CD4-positive, CD25-positive, alpha-beta regulatory T cell (primary cell): ENCODE data around the gene PDE8A. TPM values are rescaled to one million over a fixed set of nuclear protein-coding genes. Genes with fewer than 3 reads are reported as not detected.

ENCODE experiments used
- ATAC-seq, 2 donors: fragments of 150-1000 bp; cut with Tn5 transposase; one replicate each; pipeline ENCODE4 v1.10.0; 2021; ENCODE audit warnings: low read depth in 2 of 2, moderate number of reproducible peaks in 2 of 2, moderate library complexity in 1 of 2
- DNase-seq, 3 donors: peaks; one replicate each; pipeline versions ENCODE4 v3.0.0 to v3.0.0-alpha.2; 2012 to 2022; ENCODE audit warnings: mixed read lengths in 1 of 3
- H3K27ac ChIP-seq: one replicate; pipeline ENCODE4 v1.7.0; 2013; ENCODE audit warnings: mild to moderate bottlenecking, low read length; ENCODE audit not compliant: insufficient read depth, poor library complexity, severe bottlenecking
- H3K27me3 ChIP-seq: one replicate; pipeline ENCODE4 v1.7.0; 2013; ENCODE audit warnings: low read length; ENCODE audit not compliant: control insufficient read depth, insufficient read depth
- H3K36me3 ChIP-seq: one replicate; pipeline ENCODE4 v1.7.0; 2013; ENCODE audit warnings: mild to moderate bottlenecking, low read length, moderate library complexity; ENCODE audit not compliant: control insufficient read depth, insufficient read depth
- H3K4me1 ChIP-seq: 2 replicates; pipeline ENCODE4 v1.7.0; 2013; ENCODE audit warnings: mild to moderate bottlenecking, low read length; ENCODE audit not compliant: insufficient read depth, control insufficient read depth, poor library complexity, severe bottlenecking
- H3K4me3 ChIP-seq: one replicate; pipeline ENCODE4 v1.7.0; 2013; ENCODE audit warnings: low read depth, mild to moderate bottlenecking, low read length, moderate library complexity
- H3K9me3 ChIP-seq, 2 experiments: 1 replicate in 1 of 2; 2 replicates in 1 of 2; pipeline ENCODE4 v1.7.0; 2013; ENCODE audit warnings: low read length in 2 of 2, mild to moderate bottlenecking in 1 of 2, moderate library complexity in 1 of 2; ENCODE audit not compliant: control insufficient read depth in 2 of 2
- H3K27ac Mint-ChIP-seq, 3 donors: one replicate each; pipeline ENCODE4 v1.8.0; 2020 to 2022; ENCODE audit warnings: mild to moderate bottlenecking in 3 of 3, mixed read lengths in 3 of 3, moderate library complexity in 2 of 3
- H3K27me3 Mint-ChIP-seq: one replicate; pipeline ENCODE4 v1.8.0; 2022; ENCODE audit warnings: mild to moderate bottlenecking, mixed read lengths
- H3K36me3 Mint-ChIP-seq: one replicate; pipeline ENCODE4 v1.8.0; 2020; ENCODE audit warnings: mixed read lengths
- H3K4me1 Mint-ChIP-seq, 4 donors: one replicate each; pipeline ENCODE4 v1.8.0; 2020 to 2022; ENCODE audit warnings: mixed read lengths in 4 of 4, mild to moderate bottlenecking in 1 of 4
- H3K4me3 Mint-ChIP-seq, 4 donors: one replicate each; pipeline ENCODE4 v1.8.0; 2020 to 2022; ENCODE audit warnings: mild to moderate bottlenecking in 4 of 4, mixed read lengths in 4 of 4, moderate library complexity in 3 of 4
- H3K9me3 Mint-ChIP-seq, 7 donors: one replicate each; pipeline ENCODE4 v1.8.0; 2020 to 2022; ENCODE audit warnings: mixed read lengths in 7 of 7, mild to moderate bottlenecking in 3 of 7, moderate library complexity in 2 of 7
- polyA plus RNA-seq, 4 donors: library from polyadenylated mRNA; unstranded; fragments of 300-500 nt; fragmentation: Illumina TruSeq; gene quantifications; one replicate each; pipeline ENCODE4 v1.2.3, GENCODE V29; 2021
- total RNA-seq: library from RNA; stranded (reverse); gene quantifications from one replicate; pipeline ENCODE4 v1.2.3, GENCODE V29; 2022

The PDE8A gene
- total and polyA plus RNA-seq, 5 donors from 2014 or later = 2.0 to 28.9 (median 4.8) TPM

DNA sequence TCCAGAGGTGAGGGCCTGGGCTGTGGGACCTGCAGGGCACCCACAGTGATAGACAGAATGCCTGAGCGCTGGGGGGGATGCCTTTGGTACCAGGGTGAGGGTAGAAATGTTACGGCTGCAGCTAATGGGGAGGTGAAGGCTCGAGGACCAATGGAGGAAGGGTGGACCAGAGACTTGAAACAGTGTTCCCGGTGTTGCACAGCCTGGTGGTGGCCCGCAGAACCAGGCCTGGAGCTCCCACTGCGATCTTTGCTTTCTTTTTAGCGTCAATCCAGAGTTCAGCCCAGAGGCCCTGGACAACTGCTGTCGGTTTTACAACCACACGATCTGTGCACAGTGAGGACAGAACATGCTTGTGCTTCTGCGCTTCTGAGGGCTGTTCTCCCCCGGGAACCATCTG, 36.8 kb upstream of the PDE8A start:
- Mint-ChIP-seq H3K27ac (no peak overlapping the region), H3K4me1 (no peaks in the 10 kb centered on the region), H3K9me3 (peaks cover 0 to 1% (median 0%) of the 10 kb centered on the region in 7 donors), H3K4me3 (no peak overlapping the region), H3K36me3 (peaks cover 3% of the 10 kb centered on the region), H3K27me3 (peaks cover 17% of the 10 kb centered on the region)
- Histone ChIP-seq H3K36me3 (no peaks in the 10 kb centered on the region), H3K27ac (no peak overlapping the region), H3K27me3 (peaks cover 5% of the 10 kb centered on the region), H3K4me3 (no peak overlapping the region), H3K9me3 (no peaks in the 10 kb centered on the region), H3K4me1 (no peaks in the 10 kb centered on the region)
- DNase-seq (no peak), ATAC-seq (no peak)

DNA sequence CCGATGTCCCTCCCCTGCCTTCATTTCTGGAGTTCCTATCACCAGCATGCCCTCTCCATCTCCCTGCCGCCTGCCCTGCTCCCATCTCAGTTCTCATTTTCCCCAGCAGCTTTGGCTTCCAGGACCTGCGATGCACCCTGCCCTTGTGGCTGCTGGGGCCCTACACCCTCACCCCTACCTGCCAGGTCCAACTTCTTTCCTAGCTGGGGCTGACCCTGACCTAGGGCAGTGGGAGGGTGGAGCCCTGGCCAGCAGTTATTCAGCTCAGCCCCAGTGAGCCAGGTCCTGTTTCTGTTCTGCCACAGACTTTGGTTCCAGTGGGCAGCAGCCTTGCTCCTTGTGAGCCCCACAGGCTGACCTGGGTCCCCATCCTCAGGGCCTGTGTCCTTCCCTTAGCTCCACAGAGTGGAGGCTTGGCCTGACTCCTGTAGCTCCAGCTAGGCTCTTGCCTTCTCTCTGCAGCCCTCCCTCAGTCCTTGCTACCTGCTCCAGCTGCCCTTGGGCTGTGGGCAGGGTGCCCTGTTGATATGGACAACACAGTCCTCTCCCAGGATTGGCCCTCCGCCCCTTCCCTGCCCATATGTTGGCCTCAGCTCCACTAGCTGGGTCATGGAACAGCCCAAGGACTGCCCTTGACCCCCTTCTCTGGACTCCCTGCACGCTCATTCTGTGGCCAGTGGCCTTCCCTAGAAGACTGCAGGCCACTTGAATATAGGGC, 34.7 kb upstream of the PDE8A start:
- Mint-ChIP-seq H3K27ac (no peak overlapping the region), H3K4me3 (no peak overlapping the region)

DNA sequence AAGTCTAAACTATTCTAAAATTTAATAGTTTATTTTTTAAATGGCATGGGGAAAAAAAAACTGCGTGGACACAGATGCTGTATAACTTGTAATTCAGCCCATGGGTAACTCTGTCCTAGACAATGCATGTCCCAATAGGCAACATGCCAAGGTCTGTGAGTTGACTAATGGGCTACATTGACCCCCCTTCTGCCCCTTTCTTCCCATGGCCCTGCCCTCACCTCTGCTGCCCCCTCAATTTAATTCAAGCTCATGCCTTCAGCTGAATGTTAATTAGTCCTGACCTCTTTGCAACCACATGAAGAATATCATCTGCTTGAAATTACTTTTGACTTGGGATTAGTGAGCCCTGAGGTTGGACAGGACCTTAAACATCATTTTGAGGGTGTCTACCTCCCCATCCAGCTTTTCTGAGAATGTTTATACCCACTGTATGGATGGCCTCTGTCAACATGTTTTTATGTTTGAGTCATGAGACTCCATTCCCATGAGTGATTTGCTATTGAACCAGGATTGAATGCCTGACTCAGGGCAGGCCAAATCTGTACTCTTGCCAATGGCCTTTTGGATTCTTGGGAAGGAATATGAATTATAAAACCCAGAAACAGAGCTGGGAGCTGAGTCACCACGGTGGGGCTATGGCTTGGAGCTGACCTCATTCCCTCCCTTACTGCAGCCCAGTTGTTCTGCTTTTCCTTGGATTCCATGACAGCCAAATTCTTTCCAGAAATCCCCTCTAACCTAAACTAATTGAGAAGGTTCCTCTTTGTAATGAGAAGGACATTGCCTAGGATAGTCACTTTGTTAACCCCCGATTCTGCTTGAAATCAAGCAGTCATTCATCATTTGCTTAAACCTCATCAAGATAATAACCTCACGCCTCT, 33.5 kb upstream of the PDE8A start:
- Mint-ChIP-seq H3K27me3 (peaks cover 23% of the 10 kb centered on the region), H3K27ac (no peak overlapping the region), H3K9me3 (no peaks in the 10 kb centered on the region), H3K36me3 (peaks cover 3% of the 10 kb centered on the region), H3K4me1 (no peaks in the 10 kb centered on the region), H3K4me3 (no peak overlapping the region)
- no peak overlapping the region for H3K4me3 ChIP-seq
- ATAC-seq (no peak), DNase-seq (no peak)
- H3K36me3 ChIP-seq = no peaks in the 10 kb centered on the region
- peaks cover 5% of the 10 kb centered on the region for H3K27me3 ChIP-seq
- H3K4me1 ChIP-seq = no peaks in the 10 kb centered on the region
- no peak overlapping the region for H3K27ac ChIP-seq
- H3K9me3 ChIP-seq = no peaks in the 10 kb centered on the region

More for the DNA sequence above, 34.7 kb upstream of the PDE8A start:
- Mint-ChIP-seq H3K36me3 (peaks cover 3% of the 10 kb centered on the region), H3K27me3 (peaks cover 23% of the 10 kb centered on the region), H3K9me3 (no peaks in the 10 kb centered on the region), H3K4me1 (no peaks in the 10 kb centered on the region)
- ATAC-seq = no peak
- H3K36me3 ChIP-seq = no peaks in the 10 kb centered on the region
- no peaks in the 10 kb centered on the region for H3K4me1 ChIP-seq
- DNase-seq = no peak
- H3K27me3 ChIP-seq = peaks cover 5% of the 10 kb centered on the region
- H3K27ac ChIP-seq = no peak overlapping the region
- H3K4me3 ChIP-seq = no peak overlapping the region
- no peaks in the 10 kb centered on the region for H3K9me3 ChIP-seq

DNA sequence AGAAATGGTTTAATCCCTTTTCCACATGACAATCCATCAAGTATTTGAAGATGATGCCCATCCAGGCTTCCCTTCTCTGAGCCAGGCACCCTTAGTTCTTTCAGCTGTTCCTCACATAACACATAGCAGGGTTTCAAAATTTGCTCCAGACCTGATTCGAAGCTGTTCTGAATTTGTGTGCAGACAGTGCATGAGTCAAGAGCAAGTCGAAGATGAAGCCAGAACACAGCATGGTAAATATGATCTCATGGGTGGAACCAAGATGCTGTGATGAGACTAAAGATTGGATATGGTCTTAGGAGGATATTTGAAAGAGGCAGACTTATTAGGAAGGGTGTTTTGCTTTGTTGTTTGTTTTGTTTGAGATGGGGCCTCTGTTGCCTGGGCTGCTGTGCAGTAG, 32.6 kb upstream of the PDE8A start:
- DNase-seq (no peak), ATAC-seq (no peak)
- Mint-ChIP-seq H3K4me1 (no peaks in the 10 kb centered on the region), H3K27ac (no peak overlapping the region), H3K27me3 (peaks cover 26% of the 10 kb centered on the region), H3K36me3 (peaks cover 1% of the 10 kb centered on the region), H3K9me3 (no peaks in the 10 kb centered on the region), H3K4me3 (no peak overlapping the region)
- H3K4me3 ChIP-seq = no peak overlapping the region
- H3K27ac ChIP-seq = no peak overlapping the region
- no peaks in the 10 kb centered on the region for H3K4me1 ChIP-seq
- H3K27me3 ChIP-seq = peaks cover 5% of the 10 kb centered on the region
- no peaks in the 10 kb centered on the region for H3K36me3 ChIP-seq
- no peaks in the 10 kb centered on the region for H3K9me3 ChIP-seq

GRCh38 chr15:84949845-84950569, 31.6 kb upstream of the PDE8A start:
- Mint-ChIP-seq H3K4me1 (peaks cover 0 to under 1% (median 0%) of the 10 kb centered on the region in 4 donors), H3K36me3 (no peaks in the 10 kb centered on the region), H3K27me3 (peaks cover 31% of the 10 kb centered on the region), H3K9me3 (no peaks in the 10 kb centered on the region), H3K27ac (no peak overlapping the region), H3K4me3 (no peak overlapping the region)
- DNase-seq (no peak), ATAC-seq (no peak)
- H3K4me3 ChIP-seq = no peak overlapping the region
- H3K27ac ChIP-seq = no peak overlapping the region
- H3K9me3 ChIP-seq = no peaks in the 10 kb centered on the region
- peaks cover 5% of the 10 kb centered on the region for H3K27me3 ChIP-seq
- H3K36me3 ChIP-seq = no peaks in the 10 kb centered on the region
- H3K4me1 ChIP-seq = no peaks in the 10 kb centered on the region

DNA sequence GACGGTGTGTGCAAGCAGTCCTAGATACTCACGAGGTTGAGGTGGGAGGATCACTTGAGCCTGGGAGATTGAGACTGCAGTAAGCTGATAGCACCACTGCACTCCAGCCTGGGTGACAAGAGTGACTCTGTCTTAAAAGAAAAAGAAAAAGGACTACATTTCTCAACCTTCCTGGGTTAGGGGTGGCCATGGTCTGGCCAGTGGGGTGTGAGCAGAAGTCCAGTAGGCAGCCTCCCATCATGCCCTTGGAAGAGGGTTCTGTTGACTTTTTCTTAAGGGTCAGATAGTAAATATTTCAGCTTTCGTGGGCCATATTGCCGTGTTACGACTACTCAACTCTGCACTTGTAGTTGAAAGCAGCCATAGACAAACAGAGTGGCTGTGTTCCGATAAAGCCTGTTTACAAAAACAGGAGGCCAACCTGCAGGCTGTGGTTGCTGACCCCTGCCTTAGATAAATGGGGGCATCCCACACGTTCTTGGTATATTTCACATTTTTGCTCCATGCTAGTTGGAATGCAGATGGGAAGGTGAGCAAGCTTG, 31.0 kb upstream of the PDE8A start:
- Mint-ChIP-seq H3K27me3 (peaks cover 34% of the 10 kb centered on the region), H3K36me3 (no peaks in the 10 kb centered on the region), H3K4me3 (no peak overlapping the region), H3K4me1 (peaks cover 0 to 7% (median 0%) of the 10 kb centered on the region in 4 donors), H3K9me3 (no peaks in the 10 kb centered on the region), H3K27ac (peak overlapping the region in 1 of 3 donors; percentile 56)
- Histone ChIP-seq H3K4me1 (peaks cover 4% of the 10 kb centered on the region), H3K27ac (no peak overlapping the region), H3K9me3 (no peaks in the 10 kb centered on the region), H3K4me3 (no peak overlapping the region), H3K27me3 (peaks cover 5% of the 10 kb centered on the region), H3K36me3 (no peaks in the 10 kb centered on the region)
- DNase-seq (no peak), ATAC-seq (no peak)

DNA sequence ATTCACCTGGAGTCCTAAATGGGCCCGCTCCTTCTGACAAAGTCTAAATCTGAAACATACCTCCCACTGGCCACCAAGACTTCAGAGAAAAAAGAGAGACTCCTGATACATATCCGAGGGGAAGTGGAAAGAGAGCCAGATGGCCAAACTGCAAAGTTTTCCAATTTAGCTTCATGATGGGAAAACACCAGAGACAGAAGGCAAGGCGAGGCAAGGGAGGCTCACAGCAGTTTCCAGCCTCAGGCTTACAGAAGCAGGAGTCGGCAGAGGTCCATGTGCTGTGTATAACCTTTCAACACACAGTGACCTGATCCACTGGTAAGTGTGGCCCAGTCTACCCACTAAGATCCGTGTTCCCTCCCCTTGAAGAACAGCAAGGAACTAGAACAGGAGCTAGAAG, 29.9 kb upstream of the PDE8A start:
- H3K36me3 ChIP-seq = no peaks in the 10 kb centered on the region
- no peak overlapping the region for H3K27ac Mint-ChIP-seq
- peaks cover 8% of the 10 kb centered on the region for H3K27me3 ChIP-seq
- H3K4me3 Mint-ChIP-seq = no peak overlapping the region
- H3K4me1 Mint-ChIP-seq = peaks cover 0 to 13% (median 5%) of the 10 kb centered on the region in 4 donors
- H3K27ac ChIP-seq = no peak overlapping the region
- no peaks in the 10 kb centered on the region for H3K9me3 ChIP-seq
- no peak overlapping the region for H3K4me3 ChIP-seq
- ATAC-seq (no peak), DNase-seq (no peak)
- H3K9me3 Mint-ChIP-seq = peaks cover 0 to 2% (median 0%) of the 10 kb centered on the region in 7 donors
- no peaks in the 10 kb centered on the region for H3K36me3 Mint-ChIP-seq
- H3K4me1 ChIP-seq = peaks cover 5% of the 10 kb centered on the region
- H3K27me3 Mint-ChIP-seq = peaks cover 42% of the 10 kb centered on the region
